ENCODE results near the gene TNFSF10.
"Not testable (repeated sequence)": the region's sequence is repeated elsewhere in the genome, so short reads cannot be mapped to it uniquely, and the experiment has no call there.

DNA sequence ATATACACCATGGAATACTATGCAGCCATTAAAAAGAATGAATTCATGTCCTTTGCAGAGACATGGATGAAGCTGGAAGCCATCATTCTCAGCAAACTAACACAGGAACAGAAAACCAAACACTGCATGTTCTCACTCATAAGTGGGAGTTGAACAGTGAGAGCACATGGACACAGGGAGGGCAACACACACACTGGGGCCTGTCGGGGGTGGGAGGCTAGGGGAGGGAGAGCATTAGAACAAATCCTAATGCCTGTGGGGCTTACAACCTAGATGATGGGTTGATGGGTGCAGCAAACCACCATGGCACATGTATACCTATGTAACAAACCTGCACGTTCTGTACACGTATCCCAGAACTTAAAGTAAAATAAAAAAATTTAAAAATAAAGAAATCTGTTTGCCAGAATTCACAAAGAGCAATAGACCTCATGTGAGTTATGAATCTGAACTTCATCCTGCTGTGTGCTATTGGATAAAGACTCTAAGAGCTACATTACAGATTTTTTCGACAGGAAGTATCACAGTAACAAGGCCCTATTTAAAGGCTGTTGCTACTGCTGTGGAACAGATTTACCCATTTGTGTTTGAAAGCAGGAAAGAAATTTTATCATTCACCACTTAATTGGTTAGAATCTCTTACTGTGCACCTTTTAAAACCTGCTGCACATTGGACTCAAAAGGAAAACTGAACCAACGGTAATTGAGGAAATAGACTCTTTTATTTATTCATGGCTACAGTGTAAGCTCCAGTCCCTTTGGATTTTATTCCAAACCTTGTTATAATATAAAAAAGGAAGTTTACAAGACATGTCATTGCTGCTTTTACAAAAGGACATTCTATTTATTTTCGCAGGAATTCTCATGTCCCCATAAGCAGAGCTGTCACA lies 1.1 kb downstream of the TNFSF10 start:
- TF ChIP-seq, protein P1, sequence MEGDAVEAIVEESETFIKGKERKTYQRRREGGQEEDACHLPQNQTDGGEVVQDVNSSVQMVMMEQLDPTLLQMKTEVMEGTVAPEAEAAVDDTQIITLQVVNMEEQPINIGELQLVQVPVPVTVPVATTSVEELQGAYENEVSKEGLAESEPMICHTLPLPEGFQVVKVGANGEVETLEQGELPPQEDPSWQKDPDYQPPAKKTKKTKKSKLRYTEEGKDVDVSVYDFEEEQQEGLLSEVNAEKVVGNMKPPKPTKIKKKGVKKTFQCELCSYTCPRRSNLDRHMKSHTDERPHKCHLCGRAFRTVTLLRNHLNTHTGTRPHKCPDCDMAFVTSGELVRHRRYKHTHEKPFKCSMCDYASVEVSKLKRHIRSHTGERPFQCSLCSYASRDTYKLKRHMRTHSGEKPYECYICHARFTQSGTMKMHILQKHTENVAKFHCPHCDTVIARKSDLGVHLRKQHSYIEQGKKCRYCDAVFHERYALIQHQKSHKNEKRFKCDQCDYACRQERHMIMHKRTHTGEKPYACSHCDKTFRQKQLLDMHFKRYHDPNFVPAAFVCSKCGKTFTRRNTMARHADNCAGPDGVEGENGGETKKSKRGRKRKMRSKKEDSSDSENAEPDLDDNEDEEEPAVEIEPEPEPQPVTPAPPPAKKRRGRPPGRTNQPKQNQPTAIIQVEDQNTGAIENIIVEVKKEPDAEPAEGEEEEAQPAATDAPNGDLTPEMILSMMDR (IDR thresholded peaks at IDR 0.05) = not testable (repeated sequence)
- TF ChIP-seq POLR2A (IDR thresholded peaks at IDR 0.05) = not testable (repeated sequence)
